ENCODE measurements around the gene SPTLC2. TPM values are rescaled to one million over a fixed set of nuclear protein-coding genes. Genes with fewer than 3 reads are reported as not detected.
A peak's percentile ranks its signal among the peaks of the same experiment; 100 is the strongest.
"Not testable (repeated sequence)": the region's sequence is repeated elsewhere in the genome, so short reads cannot be mapped to it uniquely, and the experiment has no call there.

SPTLC2 gene
- total RNA-seq, 2 donors from 2014 or later: 20.0 to 24.5 TPM

DNA sequence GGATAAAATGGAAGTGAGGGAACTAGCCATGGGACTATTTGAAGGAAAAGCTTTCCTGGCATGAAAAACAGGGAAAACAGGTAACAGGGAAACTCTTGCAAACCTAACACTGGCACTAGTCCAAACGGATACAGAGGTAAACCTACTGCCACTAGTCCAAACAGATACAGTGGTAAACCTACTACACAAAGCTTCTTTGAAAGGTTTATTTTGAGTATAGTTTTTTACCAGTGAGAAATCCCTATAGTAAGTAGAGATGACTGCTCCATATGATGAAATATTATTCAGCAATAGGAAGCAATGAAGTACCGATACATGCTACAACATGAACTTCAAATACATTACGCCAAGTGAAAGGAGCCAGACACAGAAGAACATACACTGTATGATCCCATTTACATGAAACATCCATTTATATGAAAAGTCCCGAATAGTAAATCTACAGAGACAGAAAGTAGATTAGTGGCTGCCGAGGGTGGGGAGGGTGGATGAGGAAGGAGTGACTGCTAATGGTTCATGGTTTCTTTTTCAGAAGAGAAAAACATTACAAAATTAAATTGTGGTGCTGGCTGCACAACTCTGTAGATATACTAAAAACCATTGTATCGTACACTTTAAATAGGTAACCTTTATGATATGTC lies 25.5 kb downstream of the SPTLC2 start:
- WGBS: 47% methylated on average over 6 of the region's 6 CpGs
- no peaks in the 10 kb centered on the region for H3K4me1 ChIP-seq (replicated peaks)
- intact Hi-C loops (cut with DNase I): no loop called here
- TF ChIP-seq POLR2AphosphoS5 (IDR thresholded peaks at IDR 0.05) (peak; percentile 19), POLR2A (IDR thresholded peaks at IDR 0.05) (no peak)
- TF ChIP-seq, protein P1, sequence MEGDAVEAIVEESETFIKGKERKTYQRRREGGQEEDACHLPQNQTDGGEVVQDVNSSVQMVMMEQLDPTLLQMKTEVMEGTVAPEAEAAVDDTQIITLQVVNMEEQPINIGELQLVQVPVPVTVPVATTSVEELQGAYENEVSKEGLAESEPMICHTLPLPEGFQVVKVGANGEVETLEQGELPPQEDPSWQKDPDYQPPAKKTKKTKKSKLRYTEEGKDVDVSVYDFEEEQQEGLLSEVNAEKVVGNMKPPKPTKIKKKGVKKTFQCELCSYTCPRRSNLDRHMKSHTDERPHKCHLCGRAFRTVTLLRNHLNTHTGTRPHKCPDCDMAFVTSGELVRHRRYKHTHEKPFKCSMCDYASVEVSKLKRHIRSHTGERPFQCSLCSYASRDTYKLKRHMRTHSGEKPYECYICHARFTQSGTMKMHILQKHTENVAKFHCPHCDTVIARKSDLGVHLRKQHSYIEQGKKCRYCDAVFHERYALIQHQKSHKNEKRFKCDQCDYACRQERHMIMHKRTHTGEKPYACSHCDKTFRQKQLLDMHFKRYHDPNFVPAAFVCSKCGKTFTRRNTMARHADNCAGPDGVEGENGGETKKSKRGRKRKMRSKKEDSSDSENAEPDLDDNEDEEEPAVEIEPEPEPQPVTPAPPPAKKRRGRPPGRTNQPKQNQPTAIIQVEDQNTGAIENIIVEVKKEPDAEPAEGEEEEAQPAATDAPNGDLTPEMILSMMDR (IDR thresholded peaks at IDR 0.05): no peak
- H3K27me3 ChIP-seq (replicated peaks; ENCODE audit: insufficient read depth): no peaks in the 10 kb centered on the region
- H3K9me3 ChIP-seq: no peaks in the 10 kb centered on the region
- peak overlapping the region; percentile 52 to 59 for H3K27ac ChIP-seq
- no peaks in the 10 kb centered on the region for H3K36me3 ChIP-seq
- H3K4me3 ChIP-seq: no peak overlapping the region
- peak; percentile 28 for DNase-seq (ENCODE audit: low spot score)

- TF ChIP-seq POLR2AphosphoS5 (IDR thresholded peaks at IDR 0.05) (no peak), POLR2A (IDR thresholded peaks at IDR 0.05) (no peak)
- TF ChIP-seq, protein P1 (IDR thresholded peaks at IDR 0.05): no peak
- DNase-seq (ENCODE audit: low spot score): no peak
- no peaks in the 10 kb centered on the region for H3K36me3 ChIP-seq
- 75% methylated on average over 5 of the region's 5 CpGs for WGBS
- H3K4me3 ChIP-seq: no peak overlapping the region
- H3K4me1 ChIP-seq (replicated peaks): no peaks in the 10 kb centered on the region
- H3K27me3 ChIP-seq (replicated peaks; ENCODE audit: insufficient read depth): no peaks in the 10 kb centered on the region
- H3K9me3 ChIP-seq: no peaks in the 10 kb centered on the region
- no peak overlapping the region for H3K27ac ChIP-seq
- intact Hi-C loops (cut with DNase I): no loop called here
Observed at GRCh38 chr14:77589099-77589498, 27.3 kb downstream of the SPTLC2 start.

DNA sequence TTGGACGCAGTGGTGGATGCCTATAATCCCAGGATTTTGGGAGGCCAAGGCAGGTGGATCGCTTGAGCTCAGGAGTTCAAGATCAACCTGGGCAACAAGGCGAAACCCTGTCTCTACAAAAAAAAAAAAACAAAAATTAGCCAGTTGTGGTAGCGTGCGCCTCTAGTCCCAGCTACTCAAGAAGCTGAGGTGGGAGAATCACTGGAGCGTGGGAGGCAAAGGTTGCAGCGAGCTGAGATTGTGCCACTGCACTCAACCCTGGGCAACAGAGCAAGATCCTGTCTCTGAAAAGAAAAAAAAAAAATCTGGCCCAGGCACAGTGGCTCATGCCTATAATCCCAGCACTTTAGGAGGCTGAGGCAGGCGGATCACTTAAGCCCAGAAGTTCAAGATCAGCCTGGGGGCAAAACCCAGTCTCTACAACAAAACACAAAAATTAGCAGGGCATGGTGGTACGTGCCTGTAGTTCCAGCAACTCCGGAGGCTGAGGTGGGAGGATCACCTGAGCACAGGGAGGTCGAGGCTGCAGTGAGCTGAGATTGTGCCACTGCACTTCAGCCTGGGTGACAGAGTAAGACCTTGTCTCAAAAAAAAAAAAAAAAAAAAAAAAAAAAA lies 27.9 kb downstream of the SPTLC2 start:
- H3K9me3 ChIP-seq; H3K27me3 ChIP-seq (replicated peaks; ENCODE audit: insufficient read depth); H3K27ac ChIP-seq; H3K4me3 ChIP-seq; DNase-seq (ENCODE audit: low spot score); H3K36me3 ChIP-seq; H3K4me1 ChIP-seq (replicated peaks); intact Hi-C loops (cut with DNase I): not testable (repeated sequence)
- 93% methylated on average over 11 of the region's 11 CpGs for WGBS

GRCh38 chr14:77585385-77585784 lies 31.1 kb downstream of the SPTLC2 start:
- intact Hi-C loops (cut with DNase I): no loop called here
- Histone ChIP-seq H3K9me3 (no peaks in the 10 kb centered on the region), H3K27ac (no peak overlapping the region), H3K4me3 (no peak overlapping the region), H3K4me1 (replicated peaks) (no peaks in the 10 kb centered on the region), H3K27me3 (replicated peaks; ENCODE audit: insufficient read depth) (no peaks in the 10 kb centered on the region), H3K36me3 (no peaks in the 10 kb centered on the region)
- 78% methylated on average over 3 of the region's 3 CpGs for WGBS
- no peak for DNase-seq (ENCODE audit: low spot score)
- TF ChIP-seq POLR2AphosphoS5 (IDR thresholded peaks at IDR 0.05): no peak
- TF ChIP-seq, protein P1 (IDR thresholded peaks at IDR 0.05): no peak
- TF ChIP-seq POLR2A (IDR thresholded peaks at IDR 0.05): no peak

- no peak for TF ChIP-seq POLR2A (IDR thresholded peaks at IDR 0.05)
- no peak for TF ChIP-seq POLR2AphosphoS5 (IDR thresholded peaks at IDR 0.05)
- TF ChIP-seq, protein P1 (IDR thresholded peaks at IDR 0.05): no peak
- H3K9me3 ChIP-seq: no peaks in the 10 kb centered on the region
- H3K27ac ChIP-seq: no peak overlapping the region
- H3K36me3 ChIP-seq: no peaks in the 10 kb centered on the region
- no peaks in the 10 kb centered on the region for H3K4me1 ChIP-seq (replicated peaks)
- no peaks in the 10 kb centered on the region for H3K27me3 ChIP-seq (replicated peaks; ENCODE audit: insufficient read depth)
- DNase-seq (ENCODE audit: low spot score): no peak
- 89% methylated on average over 10 of the region's 10 CpGs for WGBS
- H3K4me3 ChIP-seq: no peak overlapping the region
- intact Hi-C loops (cut with DNase I): no loop called here
Observed at GRCh38 chr14:77584809-77585208, 31.6 kb downstream of the SPTLC2 start.

Measured in prostate gland (tissue), 2 donors.